Fibroblast of pulmonary artery (primary cell): ENCODE results near the gene PBX2.
A peak's percentile ranks its signal among the peaks of the same experiment; 100 is the strongest.

Source experiments
- DNase-seq: peaks from one replicate; pipeline ENCODE4 v3.0.0-alpha.2; 2010; ENCODE audit warnings: low read depth
- H3K4me3 ChIP-seq: replicated peaks from 2 replicates; pipeline ENCODE4 v1.5.1; 2011; ENCODE audit warnings: low read depth, mild to moderate bottlenecking, control low read depth, low read length, moderate library complexity
- CTCF ChIP-seq: IDR thresholded peaks from 2 replicates; pipeline ENCODE4 v1.5.1; 2011; ENCODE audit warnings: mild to moderate bottlenecking, control low read depth, low read length, inconsistent platforms; ENCODE audit errors: missing control alignments

The PBX2 gene

GRCh38 chr6:32190054-32190851 lies at the start of gene PBX2:
TSS of gene PBX2 (minus strand) at chr6:32190202. CDS start at chr6:32189915, 287 bp downstream.
- no peak for TF ChIP-seq CTCF
- peak; percentile 94 for DNase-seq
- peak within 1 kb of the TSS; percentile 82 for H3K4me3 ChIP-seq

GRCh38 chr6:32239462-32239861 lies 49.5 kb upstream of the PBX2 start:
- no peak overlapping the region for H3K4me3 ChIP-seq
- no peak for DNase-seq
- no peak for TF ChIP-seq CTCF

- no peak for TF ChIP-seq CTCF
- no peak overlapping the region for H3K4me3 ChIP-seq
- DNase-seq = no peak
Measured at GRCh38 chr6:32234934-32235333, 44.9 kb upstream of the PBX2 start.

- H3K4me3 ChIP-seq = no peak overlapping the region
- no peak for TF ChIP-seq CTCF
- DNase-seq = no peak
Measured at GRCh38 chr6:32226434-32226833, 36.4 kb upstream of the PBX2 start.

GRCh38 chr6:32224696-32225095 lies 34.7 kb upstream of the PBX2 start:
- no peak for TF ChIP-seq CTCF
- no peak for DNase-seq
- H3K4me3 ChIP-seq = no peak overlapping the region

GRCh38 chr6:32223258-32224235 lies 33.5 kb upstream of the PBX2 start, which contains the start of gene NOTCH4:
TSS of gene NOTCH4 (minus strand) at chr6:32224067. CDS start at chr6:32223928, 139 bp downstream.
- no peak for TF ChIP-seq CTCF
- H3K4me3 ChIP-seq = no peak within 1 kb of the TSS
- DNase-seq = no peak
